HG02678 (cell line): Measurements from ENCODE around the gene CACNA1S.

Experiments used
- ATAC-seq: cut with Tn5 transposase; IDR thresholded peaks from one replicate; pipeline ENCODE4 v1.9.1; 2021; ENCODE audit warnings: mild to moderate bottlenecking, moderate library complexity; ENCODE audit not compliant: unreplicated experiment

The CACNA1S gene

GRCh38 chr1:201119206-201120197 lies 7.3 kb upstream of the CACNA1S start:
- no peak for ATAC-seq

- no peak for ATAC-seq
Measured at GRCh38 chr1:201116091-201116490, 3.9 kb upstream of the CACNA1S start.

GRCh38 chr1:201115390-201115937 lies 3.2 kb upstream of the CACNA1S start:
- no peak for ATAC-seq

GRCh38 chr1:201114245-201115131 lies 2.3 kb upstream of the CACNA1S start:
- peak; percentile 90 for ATAC-seq

GRCh38 chr1:201113451-201114244 lies 1.4 kb upstream of the CACNA1S start:
- no peak for ATAC-seq

GRCh38 chr1:201112926-201113325 lies 700 bp upstream of the CACNA1S start:
- ATAC-seq = no peak

- no peak for ATAC-seq
Measured at GRCh38 chr1:201111672-201112071, 554 bp downstream of the CACNA1S start.

- no peak for ATAC-seq
Measured at GRCh38 chr1:201111156-201111555, 1.1 kb downstream of the CACNA1S start.

- no peak for ATAC-seq
Measured at GRCh38 chr1:201110616-201111015, 1.6 kb downstream of the CACNA1S start.

- no peak for ATAC-seq
Measured at GRCh38 chr1:201110138-201110537, 2.1 kb downstream of the CACNA1S start.

- no peak for ATAC-seq
Measured at GRCh38 chr1:201109651-201110050, 2.6 kb downstream of the CACNA1S start.

- no peak for ATAC-seq
Measured at GRCh38 chr1:201108614-201109013, 3.6 kb downstream of the CACNA1S start.

GRCh38 chr1:201105688-201106087 lies 6.5 kb downstream of the CACNA1S start:
- ATAC-seq = no peak

- no peak for ATAC-seq
Measured at GRCh38 chr1:201104141-201104540, 8.1 kb downstream of the CACNA1S start.

GRCh38 chr1:201103666-201104065 lies 8.6 kb downstream of the CACNA1S start:
- ATAC-seq = no peak

- ATAC-seq = no peak
Measured at GRCh38 chr1:201100169-201100930, 11.9 kb downstream of the CACNA1S start.

GRCh38 chr1:201098992-201099677 lies 13.1 kb downstream of the CACNA1S start:
- no peak for ATAC-seq

- ATAC-seq = no peak
Measured at GRCh38 chr1:201096977-201097856, 15.0 kb downstream of the CACNA1S start.
